ENCODE data around the gene PBX4.
A peak's percentile ranks its signal among the peaks of the same experiment; 100 is the strongest.

PBX4 gene

GRCh38 chr19:19619849-19620210, 1.3 kb upstream of the PBX4 start:
- no peak for TF ChIP-seq CTCF (IDR thresholded peaks at IDR 0.05; ENCODE audit: poor library complexity, severe bottlenecking)
- H3K4me3 ChIP-seq (ENCODE audit: severe bottlenecking), result no peak overlapping the region
- H3K4me1 ChIP-seq (ENCODE audit: insufficient read depth, poor library complexity, severe bottlenecking), result no peaks in the 10 kb centered on the region
- H3K36me3 ChIP-seq (ENCODE audit: low read depth), result no peaks in the 10 kb centered on the region
- no peak overlapping the region for H3K27ac ChIP-seq (ENCODE audit: poor library complexity, severe bottlenecking)
- DNase-seq (ENCODE audit: low spot score), result no peak
- H3K27me3 ChIP-seq (ENCODE audit: insufficient read depth, poor library complexity, severe bottlenecking), result no peaks in the 10 kb centered on the region
- no peaks in the 10 kb centered on the region for H3K9me3 ChIP-seq (ENCODE audit: severe bottlenecking)
- ATAC-seq (ENCODE audit: low read depth), result no peak

GRCh38 chr19:19619181-19619848, 828 bp upstream of the PBX4 start:
- H3K36me3 ChIP-seq (ENCODE audit: low read depth), result 0 out of 2 replicates have a peak, but pooled peaks cover 2% of the 10 kb centered on the region
- H3K9me3 ChIP-seq (ENCODE audit: severe bottlenecking), result no peaks in the 10 kb centered on the region
- H3K27ac ChIP-seq (ENCODE audit: poor library complexity, severe bottlenecking), result no peak overlapping the region
- TF ChIP-seq CTCF (IDR thresholded peaks at IDR 0.05; ENCODE audit: poor library complexity, severe bottlenecking), result no peak
- no peak overlapping the region for H3K4me3 ChIP-seq (ENCODE audit: severe bottlenecking)
- H3K4me1 ChIP-seq (ENCODE audit: insufficient read depth, poor library complexity, severe bottlenecking), result peaks cover 2% of the 10 kb centered on the region
- DNase-seq (ENCODE audit: low spot score) (no peak), ATAC-seq (ENCODE audit: low read depth) (no peak)
- H3K27me3 ChIP-seq (ENCODE audit: insufficient read depth, poor library complexity, severe bottlenecking), result no peaks in the 10 kb centered on the region

GRCh38 chr19:19615086-19615485, 3.4 kb downstream of the PBX4 start:
- H3K4me3 ChIP-seq (ENCODE audit: severe bottlenecking), result no peak overlapping the region
- DNase-seq (ENCODE audit: low spot score), result no peak
- peak overlapping the region; percentile 10 for H3K27ac ChIP-seq (ENCODE audit: poor library complexity, severe bottlenecking)
- no peaks in the 10 kb centered on the region for H3K9me3 ChIP-seq (ENCODE audit: severe bottlenecking)
- H3K4me1 ChIP-seq (ENCODE audit: insufficient read depth, poor library complexity, severe bottlenecking), result peaks cover 12% of the 10 kb centered on the region
- no peak for TF ChIP-seq CTCF (IDR thresholded peaks at IDR 0.05; ENCODE audit: poor library complexity, severe bottlenecking)
- ATAC-seq (ENCODE audit: low read depth), result no peak
- no peaks in the 10 kb centered on the region for H3K27me3 ChIP-seq (ENCODE audit: insufficient read depth, poor library complexity, severe bottlenecking)
- H3K36me3 ChIP-seq (ENCODE audit: low read depth), result 0 out of 2 replicates have a peak, but pooled peaks cover 2% of the 10 kb centered on the region

- peaks cover 12% of the 10 kb centered on the region for H3K4me1 ChIP-seq (ENCODE audit: insufficient read depth, poor library complexity, severe bottlenecking)
- DNase-seq (ENCODE audit: low spot score), result no peak
- H3K4me3 ChIP-seq (ENCODE audit: severe bottlenecking), result no peak overlapping the region
- TF ChIP-seq CTCF (IDR thresholded peaks at IDR 0.05; ENCODE audit: poor library complexity, severe bottlenecking), result no peak
- ATAC-seq (ENCODE audit: low read depth), result peak; percentile 85
- H3K36me3 ChIP-seq (ENCODE audit: low read depth), result 0 out of 2 replicates have a peak, but pooled peaks cover 2% of the 10 kb centered on the region
- H3K9me3 ChIP-seq (ENCODE audit: severe bottlenecking), result no peaks in the 10 kb centered on the region
- no peaks in the 10 kb centered on the region for H3K27me3 ChIP-seq (ENCODE audit: insufficient read depth, poor library complexity, severe bottlenecking)
- H3K27ac ChIP-seq (ENCODE audit: poor library complexity, severe bottlenecking), result peak overlapping the region; percentile 61
These were observed 5.0 kb downstream of the PBX4 start for GRCh38 chr19:19613506-19613905.

All from RWPE2 (cell line).